DND-41 (cell line): ENCODE results near the gene RHBDF2.

Source experiments
- ATAC-seq: fragments of 200-7000 bp; cut with Tn5 transposase; 3 replicates; pipeline ENCODE4 v1.9.1; 2021; ENCODE audit warnings: low read depth; ENCODE audit not compliant: insufficient read depth
- DNase-seq: peaks from one replicate; pipeline ENCODE4 v3.0.0-alpha.2; 2020
- H2AFZ ChIP-seq: 2 replicates; pipeline ENCODE4 v1.6.0; 2012; ENCODE audit warnings: low read depth, low read length
- H3K27ac ChIP-seq: 2 replicates; pipeline ENCODE4 v1.5.1; 2012; ENCODE audit warnings: low read length, inconsistent platforms
- H3K27me3 ChIP-seq: fragments of 200-600 bp; sonication (generic); 2 replicates; pipeline ENCODE4 v1.6.0; 2012; ENCODE audit warnings: low read length, mild to moderate bottlenecking, inconsistent platforms; ENCODE audit not compliant: insufficient read depth, poor library complexity
- H3K36me3 ChIP-seq: 2 replicates; pipeline ENCODE4 v1.5.1; 2012; ENCODE audit warnings: low read length, inconsistent platforms; ENCODE audit not compliant: insufficient read depth
- H3K4me1 ChIP-seq: 2 replicates; pipeline ENCODE4 v1.5.1; 2012; ENCODE audit warnings: mild to moderate bottlenecking, low read length; ENCODE audit not compliant: insufficient read depth
- H3K4me2 ChIP-seq: 2 replicates; pipeline ENCODE4 v1.6.0; 2012; ENCODE audit warnings: mild to moderate bottlenecking, moderate library complexity, low read length, inconsistent platforms; ENCODE audit not compliant: insufficient read depth
- H3K4me3 ChIP-seq, 2 experiments: fragments of 200-600 bp in 1 of 2; shearing (Covaris generic) in 1 of 2; 2 replicates each; pipeline ENCODE4 v1.5.1; 2012 to 2016; ENCODE audit warnings: inconsistent platforms in 2 of 2, low read length in 2 of 2, mild to moderate bottlenecking in 2 of 2, low read depth in 1 of 2, moderate library complexity in 1 of 2
- H3K79me2 ChIP-seq: 2 replicates; pipeline ENCODE4 v1.6.0; 2012; ENCODE audit warnings: low read length, inconsistent platforms; ENCODE audit not compliant: insufficient read depth
- H3K9ac ChIP-seq: 2 replicates; pipeline ENCODE4 v1.6.0; 2012; ENCODE audit warnings: low read depth, mild to moderate bottlenecking, inconsistent platforms, low read length, moderate library complexity
- H3K9me3 ChIP-seq: 2 replicates; pipeline ENCODE4 v1.5.1; 2012; ENCODE audit warnings: low read length, moderate library complexity, mild to moderate bottlenecking, inconsistent platforms; ENCODE audit not compliant: insufficient read depth, severe bottlenecking
- H4K20me1 ChIP-seq: 2 replicates; pipeline ENCODE4 v1.6.0; 2012; ENCODE audit warnings: low read length; ENCODE audit not compliant: insufficient read depth
- CTCF ChIP-seq: IDR thresholded peaks from 2 replicates; pipeline ENCODE4 v1.5.1; 2012; ENCODE audit warnings: borderline replicate concordance, low read length, moderate library complexity, mild to moderate bottlenecking; ENCODE audit not compliant: poor library complexity, severe bottlenecking; ENCODE audit errors: extremely low read depth
- EZH2 ChIP-seq: IDR thresholded peaks from 3 replicates; pipeline ENCODE4 v1.6.1; 2012; ENCODE audit warnings: borderline replicate concordance, low read depth, mild to moderate bottlenecking, moderate library complexity, low read length, inconsistent platforms; ENCODE audit not compliant: severe bottlenecking

Gene RHBDF2

GRCh38 chr17:76530811-76531485 is 29.7 kb upstream of the RHBDF2 start:
- no peaks in the 10 kb centered on the region for H3K27me3 ChIP-seq
- no peak for DNase-seq
- H3K4me1 ChIP-seq: no peaks in the 10 kb centered on the region

GRCh38 chr17:76530095-76530723 is 29.0 kb upstream of the RHBDF2 start:
- Histone ChIP-seq H2AFZ (no peak overlapping the region), H3K9ac (no peak overlapping the region), H3K4me2 (no peak overlapping the region), H3K9me3 (no peaks in the 10 kb centered on the region), H3K27ac (no peak overlapping the region), H3K79me2 (no peaks in the 10 kb centered on the region), H3K36me3 (no peaks in the 10 kb centered on the region), H3K27me3 (no peaks in the 10 kb centered on the region), H3K4me3 (no peak overlapping the region), H3K4me1 (no peaks in the 10 kb centered on the region), H4K20me1 (no peaks in the 10 kb centered on the region; the same call in 1 of the 2 replicates)
- no peak for ATAC-seq
- TF ChIP-seq CTCF (no peak), EZH2 (no peak)
- no peak for DNase-seq

More at GRCh38 chr17:76530811-76531485, 29.7 kb upstream of the RHBDF2 start:
- no peak for TF ChIP-seq EZH2
- TF ChIP-seq CTCF: no peak
- no peaks in the 10 kb centered on the region; the same call in 1 of the 2 replicates for H4K20me1 ChIP-seq
- no peak overlapping the region for H2AFZ ChIP-seq
- ATAC-seq: no peak
- H3K27ac ChIP-seq: no peak overlapping the region
- no peaks in the 10 kb centered on the region for H3K36me3 ChIP-seq
- H3K4me2 ChIP-seq: no peak overlapping the region
- no peaks in the 10 kb centered on the region for H3K9me3 ChIP-seq
- no peaks in the 10 kb centered on the region for H3K79me2 ChIP-seq
- H3K4me3 ChIP-seq: no peak overlapping the region
- no peak overlapping the region for H3K9ac ChIP-seq

GRCh38 chr17:76529224-76530094 is 28.2 kb upstream of the RHBDF2 start:
- H3K79me2 ChIP-seq: no peaks in the 10 kb centered on the region
- no peak overlapping the region for H3K4me3 ChIP-seq
- H3K27me3 ChIP-seq: no peaks in the 10 kb centered on the region
- H2AFZ ChIP-seq: no peak overlapping the region
- TF ChIP-seq CTCF: no peak
- TF ChIP-seq EZH2: no peak
- H4K20me1 ChIP-seq: no peaks in the 10 kb centered on the region; the same call in 1 of the 2 replicates
- no peak for DNase-seq
- H3K27ac ChIP-seq: no peak overlapping the region
- H3K4me1 ChIP-seq: no peaks in the 10 kb centered on the region
- H3K9ac ChIP-seq: no peak overlapping the region
- no peak overlapping the region for H3K4me2 ChIP-seq
- no peak for ATAC-seq
- no peaks in the 10 kb centered on the region for H3K9me3 ChIP-seq
- no peaks in the 10 kb centered on the region for H3K36me3 ChIP-seq
